ENCODE measurements around the gene PLA2R1.
A peak's percentile ranks its signal among the peaks of the same experiment; 100 is the strongest.

Gene PLA2R1

GRCh38 chr2:159936471-159936870, 125.9 kb downstream of the PLA2R1 start:
- Histone ChIP-seq H3K18ac (ENCODE audit: low read length) (no peak overlapping the region), H2BK5ac (ENCODE audit: low read length) (no peak overlapping the region), H3K23ac (ENCODE audit: low read length) (no peak overlapping the region), H3K79me2 (ENCODE audit: control insufficient read depth, insufficient read depth, low read length) (no peaks in the 10 kb centered on the region), H3K36me3 (ENCODE audit: control insufficient read depth, insufficient read depth, low read length) (no peaks in the 10 kb centered on the region), H3K9ac (ENCODE audit: low read length) (no peak overlapping the region), H3K4ac (ENCODE audit: low read depth, low read length) (no peak overlapping the region), H4K5ac (ENCODE audit: low read length) (no peak overlapping the region), H3K27me3 (ENCODE audit: insufficient read depth, low read length, poor library complexity) (no peaks in the 10 kb centered on the region), H3K4me1 (ENCODE audit: control insufficient read depth, low read depth, low read length) (no peaks in the 10 kb centered on the region), H3K56ac (ENCODE audit: low read length) (no peak overlapping the region), H3K79me1 (ENCODE audit: low read length) (no peaks in the 10 kb centered on the region), H2BK15ac (replicated peaks; ENCODE audit: low read depth) (no peak overlapping the region), H3K4me3 (ENCODE audit: low read length) (no peak overlapping the region), H3K27ac (ENCODE audit: low read depth, low read length) (no peak overlapping the region), H2BK120ac (ENCODE audit: low read depth, low read length) (no peak overlapping the region), H3K4me2 (ENCODE audit: low read length) (no peak overlapping the region), H2AK5ac (ENCODE audit: low read length) (no peak overlapping the region), H4K8ac (ENCODE audit: low read depth, low read length) (no peak overlapping the region)
- peak; percentile 67 for DNase-seq
- no CpG with 5 or more reads among the region's 4 CpGs for WGBS (ENCODE audit: extremely low coverage, insufficient coverage, low lambda C conversion rate)

- no CpG with 5 or more reads among the region's 2 CpGs for WGBS (ENCODE audit: extremely low coverage, insufficient coverage, low lambda C conversion rate)
Measured at GRCh38 chr2:159933727-159934049, 128.7 kb downstream of the PLA2R1 start.

DNA sequence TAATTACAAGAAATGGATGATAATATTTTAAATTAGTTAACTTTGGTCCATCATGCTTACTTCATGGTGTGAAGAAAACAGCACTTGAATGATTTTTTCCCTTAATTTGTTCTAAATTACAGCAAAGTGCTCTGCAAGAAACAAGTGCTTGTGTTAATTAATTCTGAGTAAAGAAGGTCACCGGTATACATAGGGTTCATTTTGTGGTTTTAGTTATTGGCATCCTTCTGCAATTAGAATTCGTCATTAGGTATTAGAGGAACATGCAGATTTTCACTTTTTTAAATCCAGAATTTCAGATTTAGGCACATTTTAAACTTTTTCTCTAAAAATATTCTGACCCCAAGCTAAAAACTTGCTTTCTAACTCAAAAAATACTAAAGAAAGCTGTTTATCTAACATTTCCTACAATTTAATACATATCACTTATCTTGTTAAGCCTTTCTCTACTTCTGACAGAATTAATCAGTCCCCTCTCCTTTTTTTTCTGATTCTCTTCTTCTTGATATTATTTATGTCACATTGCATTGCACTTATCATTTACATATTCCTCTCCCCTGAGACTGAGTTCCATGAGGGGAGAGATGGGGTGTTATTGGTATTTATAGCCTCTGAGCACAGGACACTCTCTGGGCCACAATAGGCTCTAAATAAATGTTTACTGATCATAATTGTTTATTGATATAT, 129.2 kb downstream of the PLA2R1 start:
- no peak for DNase-seq
- Histone ChIP-seq H3K18ac (ENCODE audit: low read length) (no peak overlapping the region), H2BK15ac (replicated peaks; ENCODE audit: low read depth) (no peak overlapping the region), H3K79me2 (ENCODE audit: control insufficient read depth, insufficient read depth, low read length) (no peaks in the 10 kb centered on the region), H2BK5ac (ENCODE audit: low read length) (no peak overlapping the region), H2AK5ac (ENCODE audit: low read length) (no peak overlapping the region), H3K4me3 (ENCODE audit: low read length) (no peak overlapping the region), H3K79me1 (ENCODE audit: low read length) (no peaks in the 10 kb centered on the region), H4K5ac (ENCODE audit: low read length) (no peak overlapping the region), H3K27ac (ENCODE audit: low read depth, low read length) (no peak overlapping the region), H3K4me2 (ENCODE audit: low read length) (no peak overlapping the region), H2BK120ac (ENCODE audit: low read depth, low read length) (no peak overlapping the region), H3K27me3 (ENCODE audit: insufficient read depth, low read length, poor library complexity) (no peaks in the 10 kb centered on the region), H3K56ac (ENCODE audit: low read length) (no peak overlapping the region), H3K4me1 (ENCODE audit: control insufficient read depth, low read depth, low read length) (no peaks in the 10 kb centered on the region), H4K8ac (ENCODE audit: low read depth, low read length) (no peak overlapping the region), H3K9ac (ENCODE audit: low read length) (no peak overlapping the region), H3K4ac (ENCODE audit: low read depth, low read length) (no peak overlapping the region), H3K23ac (ENCODE audit: low read length) (no peak overlapping the region), H3K36me3 (ENCODE audit: control insufficient read depth, insufficient read depth, low read length) (no peaks in the 10 kb centered on the region)
- no CpG with 5 or more reads among the region's 2 CpGs for WGBS (ENCODE audit: extremely low coverage, insufficient coverage, low lambda C conversion rate)

More at GRCh38 chr2:159933727-159934049, 128.7 kb downstream of the PLA2R1 start:
- Histone ChIP-seq H3K18ac (ENCODE audit: low read length) (no peak overlapping the region), H3K79me2 (ENCODE audit: control insufficient read depth, insufficient read depth, low read length) (no peaks in the 10 kb centered on the region), H2AK5ac (ENCODE audit: low read length) (no peak overlapping the region), H2BK5ac (ENCODE audit: low read length) (no peak overlapping the region), H3K27me3 (ENCODE audit: insufficient read depth, low read length, poor library complexity) (no peaks in the 10 kb centered on the region), H3K27ac (ENCODE audit: low read depth, low read length) (no peak overlapping the region), H2BK15ac (replicated peaks; ENCODE audit: low read depth) (no peak overlapping the region), H3K4me1 (ENCODE audit: control insufficient read depth, low read depth, low read length) (no peaks in the 10 kb centered on the region), H3K36me3 (ENCODE audit: control insufficient read depth, insufficient read depth, low read length) (no peaks in the 10 kb centered on the region), H3K4me3 (ENCODE audit: low read length) (no peak overlapping the region), H3K56ac (ENCODE audit: low read length) (no peak overlapping the region), H3K4ac (ENCODE audit: low read depth, low read length) (no peak overlapping the region), H3K79me1 (ENCODE audit: low read length) (no peaks in the 10 kb centered on the region), H3K4me2 (ENCODE audit: low read length) (no peak overlapping the region), H3K23ac (ENCODE audit: low read length) (no peak overlapping the region), H3K9ac (ENCODE audit: low read length) (no peak overlapping the region), H4K8ac (ENCODE audit: low read depth, low read length) (no peak overlapping the region), H4K5ac (ENCODE audit: low read length) (no peak overlapping the region), H2BK120ac (ENCODE audit: low read depth, low read length) (no peak overlapping the region)
- DNase-seq = no peak

- Histone ChIP-seq H3K27me3 (ENCODE audit: insufficient read depth, low read length, poor library complexity) (no peaks in the 10 kb centered on the region), H3K4ac (ENCODE audit: low read depth, low read length) (no peak overlapping the region), H3K36me3 (ENCODE audit: control insufficient read depth, insufficient read depth, low read length) (no peaks in the 10 kb centered on the region), H3K4me3 (ENCODE audit: low read length) (no peak overlapping the region), H3K27ac (ENCODE audit: low read depth, low read length) (no peak overlapping the region), H4K5ac (ENCODE audit: low read length) (no peak overlapping the region), H3K4me1 (ENCODE audit: control insufficient read depth, low read depth, low read length) (no peaks in the 10 kb centered on the region), H3K23ac (ENCODE audit: low read length) (no peak overlapping the region), H3K4me2 (ENCODE audit: low read length) (no peak overlapping the region), H3K18ac (ENCODE audit: low read length) (no peak overlapping the region), H2BK15ac (replicated peaks; ENCODE audit: low read depth) (no peak overlapping the region), H4K8ac (ENCODE audit: low read depth, low read length) (no peak overlapping the region), H3K79me2 (ENCODE audit: control insufficient read depth, insufficient read depth, low read length) (no peaks in the 10 kb centered on the region), H2BK120ac (ENCODE audit: low read depth, low read length) (no peak overlapping the region), H3K56ac (ENCODE audit: low read length) (no peak overlapping the region), H2AK5ac (ENCODE audit: low read length) (no peak overlapping the region), H3K9ac (ENCODE audit: low read length) (no peak overlapping the region), H2BK5ac (ENCODE audit: low read length) (no peak overlapping the region), H3K79me1 (ENCODE audit: low read length) (no peaks in the 10 kb centered on the region)
- peak; percentile 21 for DNase-seq
- no CpG with 5 or more reads among the region's 2 CpGs for WGBS (ENCODE audit: extremely low coverage, insufficient coverage, low lambda C conversion rate)
Measured at GRCh38 chr2:159926695-159927094, 135.7 kb downstream of the PLA2R1 start.

DNA sequence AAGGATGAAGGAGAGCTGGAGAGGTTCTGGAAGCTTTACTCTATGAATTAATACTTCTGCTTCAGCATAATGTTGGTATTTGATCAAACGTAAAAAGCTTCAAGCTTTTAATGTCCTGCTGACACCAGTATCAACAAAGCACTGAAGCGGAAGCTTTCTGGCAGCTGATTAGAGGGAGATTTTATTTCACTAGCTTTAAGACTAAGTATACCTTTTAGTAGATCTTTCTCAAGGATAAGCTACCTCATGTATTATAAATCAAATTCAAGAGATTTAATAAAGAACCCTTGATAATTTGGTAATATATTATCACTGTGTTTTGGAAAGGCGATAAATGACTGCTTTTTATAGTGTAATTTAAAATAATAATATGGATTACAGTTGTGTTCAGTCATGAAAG, 136.4 kb downstream of the PLA2R1 start:
- H3K4me3 ChIP-seq (ENCODE audit: low read length) = no peak overlapping the region
- 100% methylated on average over 1 of the region's 3 CpGs for WGBS (ENCODE audit: extremely low coverage, insufficient coverage, low lambda C conversion rate)

GRCh38 chr2:159922563-159922962, 139.9 kb downstream of the PLA2R1 start:
- Histone ChIP-seq H3K18ac (ENCODE audit: low read length) (no peak overlapping the region), H3K36me3 (ENCODE audit: control insufficient read depth, insufficient read depth, low read length) (no peaks in the 10 kb centered on the region), H3K9ac (ENCODE audit: low read length) (no peak overlapping the region), H2BK15ac (replicated peaks; ENCODE audit: low read depth) (no peak overlapping the region), H3K4ac (ENCODE audit: low read depth, low read length) (no peak overlapping the region), H3K4me2 (ENCODE audit: low read length) (no peak overlapping the region), H2BK5ac (ENCODE audit: low read length) (no peak overlapping the region), H4K5ac (ENCODE audit: low read length) (no peak overlapping the region), H3K27me3 (ENCODE audit: insufficient read depth, low read length, poor library complexity) (no peaks in the 10 kb centered on the region), H4K8ac (ENCODE audit: low read depth, low read length) (no peak overlapping the region), H2BK120ac (ENCODE audit: low read depth, low read length) (no peak overlapping the region), H3K56ac (ENCODE audit: low read length) (no peak overlapping the region), H3K4me1 (ENCODE audit: control insufficient read depth, low read depth, low read length) (no peaks in the 10 kb centered on the region), H3K79me1 (ENCODE audit: low read length) (no peaks in the 10 kb centered on the region), H2AK5ac (ENCODE audit: low read length) (no peak overlapping the region), H3K27ac (ENCODE audit: low read depth, low read length) (no peak overlapping the region), H3K4me3 (ENCODE audit: low read length) (no peak overlapping the region), H3K79me2 (ENCODE audit: control insufficient read depth, insufficient read depth, low read length) (no peaks in the 10 kb centered on the region), H3K23ac (ENCODE audit: low read length) (no peak overlapping the region)
- DNase-seq = no peak
- WGBS (ENCODE audit: extremely low coverage, insufficient coverage, low lambda C conversion rate) = no CpG with 5 or more reads among the region's 2 CpGs

More for the DNA sequence above, 136.4 kb downstream of the PLA2R1 start:
- H2BK120ac ChIP-seq (ENCODE audit: low read depth, low read length) = no peak overlapping the region
- no peak overlapping the region for H2BK5ac ChIP-seq (ENCODE audit: low read length)
- no peak overlapping the region for H3K56ac ChIP-seq (ENCODE audit: low read length)
- no peak overlapping the region for H3K9ac ChIP-seq (ENCODE audit: low read length)
- no peaks in the 10 kb centered on the region for H3K4me1 ChIP-seq (ENCODE audit: control insufficient read depth, low read depth, low read length)
- no peak overlapping the region for H4K5ac ChIP-seq (ENCODE audit: low read length)
- H4K8ac ChIP-seq (ENCODE audit: low read depth, low read length) = no peak overlapping the region
- H3K27ac ChIP-seq (ENCODE audit: low read depth, low read length) = no peak overlapping the region
- no peaks in the 10 kb centered on the region for H3K79me2 ChIP-seq (ENCODE audit: control insufficient read depth, insufficient read depth, low read length)
- no peak for DNase-seq
- H3K4ac ChIP-seq (ENCODE audit: low read depth, low read length) = no peak overlapping the region
- no peak overlapping the region for H3K4me2 ChIP-seq (ENCODE audit: low read length)
- H3K36me3 ChIP-seq (ENCODE audit: control insufficient read depth, insufficient read depth, low read length) = no peaks in the 10 kb centered on the region
- H3K79me1 ChIP-seq (ENCODE audit: low read length) = no peaks in the 10 kb centered on the region
- H3K18ac ChIP-seq (ENCODE audit: low read length) = no peak overlapping the region
- no peak overlapping the region for H2BK15ac ChIP-seq (replicated peaks; ENCODE audit: low read depth)
- H3K27me3 ChIP-seq (ENCODE audit: insufficient read depth, low read length, poor library complexity) = no peaks in the 10 kb centered on the region
- no peak overlapping the region for H3K23ac ChIP-seq (ENCODE audit: low read length)
- no peak overlapping the region for H2AK5ac ChIP-seq (ENCODE audit: low read length)

All from mesendoderm (in vitro differentiated cells).